Muscle of arm (tissue), 12 donors: ENCODE results near the gene ACE. TPM values are rescaled to one million over a fixed set of nuclear protein-coding genes. Genes with fewer than 3 reads are reported as not detected.

Source experiments
- DNase-seq: peaks from one replicate; pipeline ENCODE4 v3.0.0-alpha.2; 2013
- polyA plus RNA-seq, 12 donors: library from polyadenylated mRNA; unstranded; fragments of 120-200 nt; gene quantifications; one replicate each; pipeline ENCODE4 v1.2.1, GENCODE V29; 2013; ENCODE audit not compliant: insufficient read length in 12 of 12

Gene ACE
- polyA plus RNA-seq, 12 donors, result 6.0 to 21.3 (median 8.0) TPM; not detected in 1

- no peak for DNase-seq
Measured at GRCh38 chr17:63534816-63535455, 58.1 kb downstream of the ACE start.

GRCh38 chr17:63535640-63536039 is 58.8 kb downstream of the ACE start:
- DNase-seq, result no peak

GRCh38 chr17:63537001-63537400 is 60.1 kb downstream of the ACE start:
- no peak for DNase-seq

GRCh38 chr17:63537991-63538692 is 61.3 kb downstream of the ACE start:
- no peak for DNase-seq

- DNase-seq, result no peak
Measured at GRCh38 chr17:63538693-63539595, 62.1 kb downstream of the ACE start.

GRCh38 chr17:63540590-63540989 is 63.7 kb downstream of the ACE start:
- DNase-seq, result no peak

- DNase-seq, result no peak
Measured at GRCh38 chr17:63542218-63542545, 65.3 kb downstream of the ACE start.

- no peak for DNase-seq
Measured at GRCh38 chr17:63542942-63543821, 66.3 kb downstream of the ACE start.

- DNase-seq, result no peak
Measured at GRCh38 chr17:63543822-63544420, 67.1 kb downstream of the ACE start.

- DNase-seq, result no peak
Measured at GRCh38 chr17:63544467-63545301, 67.8 kb downstream of the ACE start.

GRCh38 chr17:63546308-63547082 is 69.6 kb downstream of the ACE start:
- DNase-seq, result no peak

GRCh38 chr17:63547083-63547523 is 70.2 kb downstream of the ACE start:
- DNase-seq, result no peak

Other genes starting within 250 kb of the ACE start
- 10 to 100 TPM in 3 of 12 donors, 1 to 10 TPM in 8, not detected in 1; 3.8 to 16.2 (median 4.8) TPM for gene CYB561, start 30.8 kb upstream of the ACE start, polyA plus RNA-seq
- gene KCNH6, start 46.3 kb downstream of the ACE start, polyA plus RNA-seq, result under 1 TPM in 2 of 12 donors, not detected in 10; 0.08 to 0.09 TPM
- gene DCAF7, start 73.4 kb downstream of the ACE start, polyA plus RNA-seq, result 10 to 100 TPM in 11 of 12 donors, not detected in 1; 38.5 to 57.3 (median 44.0) TPM
- gene TACO1, start 123.8 kb downstream of the ACE start, polyA plus RNA-seq, result 10 to 100 TPM in 11 of 12 donors, not detected in 1; 13.8 to 19.3 (median 17.1) TPM
- gene MAP3K3, start 145.4 kb downstream of the ACE start, polyA plus RNA-seq, result 10 to 100 TPM in 11 of 12 donors, not detected in 1; 18.7 to 36.2 (median 23.1) TPM
- 10 to 100 TPM in 3 of 12 donors, 1 to 10 TPM in 8, not detected in 1; 4.6 to 30.1 (median 7.8) TPM for gene LIMD2, start 223.1 kb downstream of the ACE start, polyA plus RNA-seq